Measurements from ENCODE around the gene CASP9. TPM values are rescaled to one million over a fixed set of nuclear protein-coding genes. Genes with fewer than 3 reads are reported as not detected.

Gene CASP9
- total and polyA plus RNA-seq, 2 of the 13 experiments (the other 11 are each of a cell fraction or from before 2014, with no cell fraction given) = 8.5 to 11.5 TPM

DNA sequence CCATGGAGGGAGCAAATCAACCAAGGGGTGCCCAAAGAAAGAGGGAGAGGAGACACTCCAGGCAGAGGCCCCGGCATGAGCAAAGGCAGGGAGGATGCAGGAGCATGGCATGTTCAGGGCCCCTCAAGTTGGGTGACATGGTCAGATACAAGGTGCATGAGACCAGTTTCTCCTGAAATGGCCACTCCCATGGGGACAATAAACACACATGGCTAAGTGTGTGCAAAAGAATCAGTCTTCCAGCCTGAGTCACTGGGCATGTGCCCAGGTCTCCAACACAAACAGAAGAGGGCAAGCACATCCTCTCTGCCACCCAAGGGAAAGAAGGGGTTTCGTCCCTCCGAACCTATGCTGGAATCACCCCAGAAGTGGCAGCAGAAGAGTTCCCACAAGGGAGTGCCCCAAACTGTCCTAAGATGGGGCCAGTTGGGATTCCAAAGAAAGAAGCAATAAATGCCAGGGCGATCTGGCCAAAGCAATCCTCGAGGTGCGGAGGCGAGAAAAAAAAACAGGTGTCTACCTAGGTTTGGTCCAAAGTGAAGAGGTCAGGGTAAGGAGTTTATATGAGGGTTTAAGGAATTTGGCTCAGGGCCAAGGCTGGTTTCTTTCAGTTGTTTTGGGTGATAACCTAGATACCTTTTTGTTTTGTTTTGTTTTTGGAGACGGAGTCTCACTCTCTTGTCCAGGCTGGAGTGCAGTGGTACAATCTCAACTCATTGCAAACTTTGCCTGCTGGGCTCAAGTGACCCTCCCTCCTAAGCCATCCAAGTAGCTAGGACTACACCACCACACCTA is 13.2 kb downstream of the CASP9 start:
- FAIRE-seq (no peak), DNase-seq (ENCODE audit: low spot score) (no peak), ATAC-seq (no peak)
- TF ChIP-seq NR2F2 (IDR thresholded peaks at IDR 0.05; ENCODE audit: borderline replicate concordance, low read depth) = no peak
- TF ChIP-seq RFX5 (IDR thresholded peaks at IDR 0.05; ENCODE audit: low read depth, low read length) = no peak
- TF ChIP-seq, protein P1, sequence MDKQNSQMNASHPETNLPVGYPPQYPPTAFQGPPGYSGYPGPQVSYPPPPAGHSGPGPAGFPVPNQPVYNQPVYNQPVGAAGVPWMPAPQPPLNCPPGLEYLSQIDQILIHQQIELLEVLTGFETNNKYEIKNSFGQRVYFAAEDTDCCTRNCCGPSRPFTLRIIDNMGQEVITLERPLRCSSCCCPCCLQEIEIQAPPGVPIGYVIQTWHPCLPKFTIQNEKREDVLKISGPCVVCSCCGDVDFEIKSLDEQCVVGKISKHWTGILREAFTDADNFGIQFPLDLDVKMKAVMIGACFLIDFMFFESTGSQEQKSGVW (CRISPR knock-in tag; IDR thresholded peaks at IDR 0.05; ENCODE audit: borderline replicate concordance) = no peak
- TF ChIP-seq ZNF232 (CRISPR knock-in tag; IDR thresholded peaks at IDR 0.05; ENCODE audit: borderline replicate concordance) = no peak
- TF ChIP-seq, protein P2, sequence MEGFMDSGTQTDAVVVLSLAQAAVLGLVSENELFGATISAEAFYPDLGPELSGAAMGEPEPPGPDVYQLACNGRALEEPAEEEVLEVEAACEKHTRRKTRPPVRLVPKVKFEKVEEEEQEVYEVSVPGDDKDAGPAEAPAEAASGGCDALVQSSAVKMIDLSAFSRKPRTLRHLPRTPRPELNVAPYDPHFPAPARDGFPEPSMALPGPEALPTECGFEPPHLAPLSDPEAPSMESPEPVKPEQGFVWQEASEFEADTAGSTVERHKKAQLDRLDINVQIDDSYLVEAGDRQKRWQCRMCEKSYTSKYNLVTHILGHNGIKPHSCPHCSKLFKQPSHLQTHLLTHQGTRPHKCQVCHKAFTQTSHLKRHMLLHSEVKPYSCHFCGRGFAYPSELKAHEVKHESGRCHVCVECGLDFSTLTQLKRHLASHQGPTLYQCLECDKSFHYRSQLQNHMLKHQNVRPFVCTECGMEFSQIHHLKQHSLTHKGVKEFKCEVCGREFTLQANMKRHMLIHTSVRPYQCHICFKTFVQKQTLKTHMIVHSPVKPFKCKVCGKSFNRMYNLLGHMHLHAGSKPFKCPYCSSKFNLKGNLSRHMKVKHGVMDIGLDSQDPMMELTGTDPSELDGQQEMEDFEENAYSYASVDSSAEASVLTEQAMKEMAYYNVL (CRISPR knock-in tag; IDR thresholded peaks at IDR 0.05; ENCODE audit: borderline replicate concordance) = no peak
- TF ChIP-seq, protein P3, sequence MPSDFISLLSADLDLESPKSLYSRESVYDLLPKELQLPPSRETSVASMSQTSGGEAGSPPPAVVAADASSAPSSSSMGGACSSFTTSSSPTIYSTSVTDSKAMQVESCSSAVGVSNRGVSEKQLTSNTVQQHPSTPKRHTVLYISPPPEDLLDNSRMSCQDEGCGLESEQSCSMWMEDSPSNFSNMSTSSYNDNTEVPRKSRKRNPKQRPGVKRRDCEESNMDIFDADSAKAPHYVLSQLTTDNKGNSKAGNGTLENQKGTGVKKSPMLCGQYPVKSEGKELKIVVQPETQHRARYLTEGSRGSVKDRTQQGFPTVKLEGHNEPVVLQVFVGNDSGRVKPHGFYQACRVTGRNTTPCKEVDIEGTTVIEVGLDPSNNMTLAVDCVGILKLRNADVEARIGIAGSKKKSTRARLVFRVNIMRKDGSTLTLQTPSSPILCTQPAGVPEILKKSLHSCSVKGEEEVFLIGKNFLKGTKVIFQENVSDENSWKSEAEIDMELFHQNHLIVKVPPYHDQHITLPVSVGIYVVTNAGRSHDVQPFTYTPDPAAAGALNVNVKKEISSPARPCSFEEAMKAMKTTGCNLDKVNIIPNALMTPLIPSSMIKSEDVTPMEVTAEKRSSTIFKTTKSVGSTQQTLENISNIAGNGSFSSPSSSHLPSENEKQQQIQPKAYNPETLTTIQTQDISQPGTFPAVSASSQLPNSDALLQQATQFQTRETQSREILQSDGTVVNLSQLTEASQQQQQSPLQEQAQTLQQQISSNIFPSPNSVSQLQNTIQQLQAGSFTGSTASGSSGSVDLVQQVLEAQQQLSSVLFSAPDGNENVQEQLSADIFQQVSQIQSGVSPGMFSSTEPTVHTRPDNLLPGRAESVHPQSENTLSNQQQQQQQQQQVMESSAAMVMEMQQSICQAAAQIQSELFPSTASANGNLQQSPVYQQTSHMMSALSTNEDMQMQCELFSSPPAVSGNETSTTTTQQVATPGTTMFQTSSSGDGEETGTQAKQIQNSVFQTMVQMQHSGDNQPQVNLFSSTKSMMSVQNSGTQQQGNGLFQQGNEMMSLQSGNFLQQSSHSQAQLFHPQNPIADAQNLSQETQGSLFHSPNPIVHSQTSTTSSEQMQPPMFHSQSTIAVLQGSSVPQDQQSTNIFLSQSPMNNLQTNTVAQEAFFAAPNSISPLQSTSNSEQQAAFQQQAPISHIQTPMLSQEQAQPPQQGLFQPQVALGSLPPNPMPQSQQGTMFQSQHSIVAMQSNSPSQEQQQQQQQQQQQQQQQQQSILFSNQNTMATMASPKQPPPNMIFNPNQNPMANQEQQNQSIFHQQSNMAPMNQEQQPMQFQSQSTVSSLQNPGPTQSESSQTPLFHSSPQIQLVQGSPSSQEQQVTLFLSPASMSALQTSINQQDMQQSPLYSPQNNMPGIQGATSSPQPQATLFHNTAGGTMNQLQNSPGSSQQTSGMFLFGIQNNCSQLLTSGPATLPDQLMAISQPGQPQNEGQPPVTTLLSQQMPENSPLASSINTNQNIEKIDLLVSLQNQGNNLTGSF (CRISPR knock-in tag; IDR thresholded peaks at IDR 0.05) = no peak
- intact Hi-C loops (cut with micrococcal nuclease; ENCODE audit: unreplicated experiment) = no loop called here
- no TSS peak for BruUV-seq (replicated peaks)
- POLR2A ChIA-PET = no interaction called here
- Histone ChIP-seq H3K9ac (ENCODE audit: insufficient read depth, low read depth, low read length) (no peak overlapping the region), H3K27ac (ENCODE audit: extremely low read length, insufficient read depth, low read length) (no peak overlapping the region), H3K4me2 (ENCODE audit: low read depth, low read length) (no peak overlapping the region), H3K27me3 (ENCODE audit: control insufficient read depth in 1 of 2, insufficient read depth in 2 of 2, low read length in 2 of 2) (no peaks in the 10 kb centered on the region), H3K79me2 (ENCODE audit: insufficient read depth, low read length) (no peaks in the 10 kb centered on the region), H3K9me3 (ENCODE audit: low read length) (no peaks in the 10 kb centered on the region), H3K4me3 (replicated peaks in 1 of 3; ENCODE audit: insufficient read depth in 1 of 3, low read depth in 2 of 3, low read length in 3 of 3) (no peak overlapping the region), H4K20me1 (ENCODE audit: insufficient read depth, low read length) (no peaks in the 10 kb centered on the region), H3K36me3 (replicated peaks in 1 of 2; ENCODE audit: control insufficient read depth in 1 of 2, insufficient read depth in 2 of 2, low read length in 2 of 2) (peaks cover 2 to 16% of the 10 kb centered on the region in 2 experiments; a peak in 3 of 5 replicates), H2AFZ (ENCODE audit: low read length) (no peak overlapping the region), H3K4me1 (ENCODE audit: insufficient read depth, low read length) (peaks cover 6% of the 10 kb centered on the region; the same call in 1 of the 2 replicates)
- WGBS (ENCODE audit: low lambda C conversion rate) = 98% methylated on average over 8 of the region's 8 CpGs
- CTCF ChIA-PET (ENCODE audit: low intra/inter-chr PET ratio, low total read pairs) = no interaction called here
- in situ Hi-C loops (cut with HindIII; ENCODE audit: extremely low pct_ligation_motif_present, low pct_unique_long_range_greater_than_20kb) = no loop called here

Data from HepG2 (cell line).